Measurements from ENCODE around the gene PRKAR1A. TPM values are rescaled to one million over a fixed set of nuclear protein-coding genes. Genes with fewer than 3 reads are reported as not detected.

The PRKAR1A gene
- total and polyA plus RNA-seq, 2 of the 8 experiments (the other 6 are each of a cell fraction or from before 2014, with no cell fraction given), result 39.3 to 149 TPM

GRCh38 chr17:68570526-68570925 is 58.3 kb downstream of the PRKAR1A start:
- H3K14ac ChIP-seq (ENCODE audit: insufficient read length), result no peak overlapping the region
- no peaks in the 10 kb centered on the region for H3K4me1 ChIP-seq (replicated peaks in 1 of 4; ENCODE audit: control insufficient read depth in 3 of 4, insufficient read depth in 4 of 4, low read length in 3 of 4)
- no peak overlapping the region for H3K18ac ChIP-seq (ENCODE audit: extremely low read depth, low read length)
- H3K79me1 ChIP-seq (ENCODE audit: low read depth, low read length), result no peaks in the 10 kb centered on the region
- H3K56ac ChIP-seq (replicated peaks; ENCODE audit: insufficient read length, low read depth, low read length), result no peak overlapping the region
- H3K27ac ChIP-seq (ENCODE audit: low read depth, low read length), result no peak overlapping the region
- no peaks in the 10 kb centered on the region for H3K27me3 ChIP-seq (replicated peaks in 1 of 4; ENCODE audit: control insufficient read depth in 3 of 4, extremely low read depth in 1 of 4, insufficient read depth in 3 of 4, low read length in 3 of 4)
- 96% methylated on average over 1 of the region's 1 CpG; no CpG with 5 or more reads in 1 of the 2 experiments for WGBS, 2 experiments (ENCODE audit: extremely low coverage in 1 of 2, insufficient coverage in 1 of 2, insufficient read length in 1 of 2, insufficient replicate concordance in 2 of 2, low coverage in 1 of 2, low lambda C conversion rate in 2 of 2, missing lambda C conversion rate in 1 of 2)
- H3K36me3 ChIP-seq (ENCODE audit: control insufficient read depth in 2 of 4, insufficient read depth in 4 of 4, low read length in 3 of 4), result peaks cover 0 to 8% (median 0%) of the 10 kb centered on the region in 4 experiments; a peak in 1 of 8 replicates
- H3K9ac ChIP-seq (replicated peaks in 1 of 4; ENCODE audit: extremely low read depth in 1 of 4, low read depth in 3 of 4, low read length in 3 of 4), result no peak overlapping the region
- H2AFZ ChIP-seq (ENCODE audit: low read length), result no peak overlapping the region
- no peak overlapping the region for H4K5ac ChIP-seq (ENCODE audit: insufficient read length, low read depth, low read length)
- H3K4me2 ChIP-seq (ENCODE audit: insufficient read depth in 1 of 2, low read depth in 2 of 2, low read length in 2 of 2), result no peak overlapping the region
- H4K8ac ChIP-seq (ENCODE audit: extremely low read depth, insufficient read depth, low read length), result no peak overlapping the region
- no peak overlapping the region for H4K91ac ChIP-seq (replicated peaks; ENCODE audit: insufficient read length, low read length)
- H3K4ac ChIP-seq (replicated peaks; ENCODE audit: insufficient read length, low read depth, low read length), result no peak overlapping the region
- H3K9me3 ChIP-seq (ENCODE audit: insufficient read depth in 2 of 2, low read depth in 1 of 2, low read length in 1 of 2), result no peaks in the 10 kb centered on the region
- H3K23me2 ChIP-seq (ENCODE audit: low read depth, low read length), result no peaks in the 10 kb centered on the region
- no peak overlapping the region for H2BK12ac ChIP-seq (ENCODE audit: low read depth, low read length)
- no peak overlapping the region for H2BK5ac ChIP-seq (ENCODE audit: low read depth, low read length)
- no peak overlapping the region for H3K23ac ChIP-seq (ENCODE audit: insufficient read length)
- H2BK120ac ChIP-seq (replicated peaks; ENCODE audit: low read depth, low read length), result no peak overlapping the region
- H2BK15ac ChIP-seq (ENCODE audit: low read length), result no peak overlapping the region
- H2BK20ac ChIP-seq (ENCODE audit: low read length), result no peak overlapping the region
- no peaks in the 10 kb centered on the region for H3K79me2 ChIP-seq (ENCODE audit: control insufficient read depth in 1 of 2, insufficient read depth in 2 of 2, low read length in 2 of 2)
- FAIRE-seq, result no peak
- no peak for DNase-seq (ENCODE audit: low read depth in 1 of 2, low spot score in 2 of 2)
- no peak overlapping the region for H3K4me3 ChIP-seq (ENCODE audit: extremely low read depth in 1 of 4, insufficient read depth in 2 of 4, low read depth in 3 of 4, low read length in 4 of 4)
- POLR2A ChIA-PET (ENCODE audit: partially characterized antibody), result no interaction called here
- H2AK5ac ChIP-seq (ENCODE audit: low read depth, low read length), result no peak overlapping the region
- no peaks in the 10 kb centered on the region for H4K20me1 ChIP-seq (replicated peaks in 1 of 2; ENCODE audit: control insufficient read depth in 1 of 2, insufficient read depth in 2 of 2, low read length in 2 of 2)
- CTCF ChIA-PET (ENCODE audit: partially characterized antibody), result interaction anchor here (1.0 to 1.3 kb wide), 4 partner anchors 9 to 44 kb away, joined by 3 to 6 read pairs (median 4); no protein-coding TSS in a partner anchor
- TF ChIP-seq ASH2L (IDR thresholded peaks at IDR 0.05; ENCODE audit: low read length) (no peak), CHD2 (IDR thresholded peaks at IDR 0.05; ENCODE audit: low read length) (no peak), CHD1 (IDR thresholded peaks at IDR 0.05; ENCODE audit: low read depth, low read length) (no peak), ZNF274 (IDR thresholded peaks at IDR 0.05; ENCODE audit: borderline replicate concordance, extremely low read depth, low read length) (no peak), SIN3A (conservative IDR thresholded peaks at IDR 0.05 in 1 of 2, IDR thresholded peaks at IDR 0.05 in 1 of 2; ENCODE audit: low read depth in 1 of 2, low read length in 2 of 2) (no peak), TAF1 (IDR thresholded peaks at IDR 0.05; ENCODE audit: low read depth, low read length) (no peak), SUZ12 (IDR thresholded peaks at IDR 0.05; ENCODE audit: low read length) (no peak), EZH2 (IDR thresholded peaks at IDR 0.05; ENCODE audit: low read depth, low read length, severe bottlenecking) (no peak), SRF (IDR thresholded peaks at IDR 0.05; ENCODE audit: low read depth, low read length) (no peak), E2F6 (IDR thresholded peaks at IDR 0.05) (no peak), FOSL1 (IDR thresholded peaks at IDR 0.05; ENCODE audit: insufficient read depth, low read depth, low read length) (no peak), HDAC6 (IDR thresholded peaks at IDR 0.05; ENCODE audit: low read depth, low read length) (no peak), CBX8 (IDR thresholded peaks at IDR 0.05; ENCODE audit: borderline replicate concordance, low read depth, low read length) (no peak), BACH1 (IDR thresholded peaks at IDR 0.05; ENCODE audit: low read length) (no peak), TEAD4 (IDR thresholded peaks at IDR 0.05; ENCODE audit: low read depth, low read length) (no peak)
